NCI-H526 (cell line): ENCODE results near the gene OR13D1.
"Not testable (repeated sequence)": the region's sequence is repeated elsewhere in the genome, so short reads cannot be mapped to it uniquely, and the experiment has no call there.

Experiments used
- DNase-seq, 2 experiments: peaks; one replicate each; lab custom pipeline; 2025; lab: John Stamatoyannopoulos, UW

The OR13D1 gene

GRCh38 chr9:104694218-104694617 lies at the start of gene OR13D1:
OR13D1 (plus strand) TSS chr9:104694518; CDS start chr9:104694518, 0 bp downstream.
- DNase-seq = no peak

- DNase-seq = no peak
Measured at GRCh38 chr9:104658496-104659195, 35.7 kb upstream of the OR13D1 start.

GRCh38 chr9:104675611-104676010 lies 18.7 kb upstream of the OR13D1 start:
- DNase-seq = no peak

GRCh38 chr9:104682642-104683041 lies 11.7 kb upstream of the OR13D1 start:
- DNase-seq = peak; percentile 39 to 64

GRCh38 chr9:104686081-104686480 lies 8.2 kb upstream of the OR13D1 start:
- DNase-seq = no peak

- no peak for DNase-seq
Measured at GRCh38 chr9:104700306-104700705, 6.0 kb downstream of the OR13D1 start.

- not testable (repeated sequence) for DNase-seq
Measured at GRCh38 chr9:104708737-104709136, 14.4 kb downstream of the OR13D1 start.

- no peak for DNase-seq
Measured at GRCh38 chr9:104711604-104712003, 17.3 kb downstream of the OR13D1 start.

- DNase-seq = no peak
Measured at GRCh38 chr9:104725014-104725413, 30.7 kb downstream of the OR13D1 start.

GRCh38 chr9:104738452-104738851 lies 44.1 kb downstream of the OR13D1 start:
- no peak for DNase-seq

GRCh38 chr9:104740621-104741020 lies 46.3 kb downstream of the OR13D1 start:
- DNase-seq = no peak

- DNase-seq = peak; percentile 32 to 62
Measured at GRCh38 chr9:104743376-104743985, 49.2 kb downstream of the OR13D1 start.
